ENCODE measurements around the gene PAK1. TPM values are rescaled to one million over a fixed set of nuclear protein-coding genes. Genes with fewer than 3 reads are reported as not detected.

Gene PAK1
- total and polyA plus RNA-seq, 2 of the 8 experiments (the other 6 are each of a cell fraction or from before 2014, with no cell fraction given), result 87.7 to 151 TPM

DNA sequence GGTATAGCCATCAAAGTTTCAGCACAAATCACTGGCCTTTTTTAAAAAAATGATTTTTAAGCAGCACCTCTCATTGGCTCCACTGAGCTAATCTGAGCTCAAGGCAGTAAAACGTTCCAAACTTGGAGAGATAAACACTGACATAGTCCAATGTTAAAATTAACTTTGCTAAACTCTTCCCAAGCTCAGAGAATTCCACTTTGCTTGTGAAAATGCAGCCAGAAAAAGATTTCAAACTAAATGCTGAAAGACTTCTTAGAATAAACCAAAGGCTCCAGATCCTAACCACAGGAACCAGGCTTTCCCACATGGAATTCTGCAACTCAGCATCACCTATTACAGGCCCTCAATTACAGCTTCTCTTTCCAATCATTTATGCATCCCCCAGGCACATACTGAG, 87.7 kb downstream of the PAK1 start:
- no peak overlapping the region for H3K4ac ChIP-seq (replicated peaks; ENCODE audit: insufficient read length, low read depth, low read length)
- no peaks in the 10 kb centered on the region for H3K79me1 ChIP-seq (ENCODE audit: low read depth, low read length)
- H3K9ac ChIP-seq (replicated peaks in 1 of 4; ENCODE audit: extremely low read depth in 1 of 4, low read depth in 3 of 4, low read length in 3 of 4), result no peak overlapping the region
- POLR2A ChIA-PET (ENCODE audit: partially characterized antibody), result interaction anchor here (0.6 to 1.2 kb wide), 3 partner anchors 14 to 655 kb away, joined by 3 read pairs; no protein-coding TSS in a partner anchor
- no peak overlapping the region for H2AK5ac ChIP-seq (ENCODE audit: low read depth, low read length)
- H3K4me3 ChIP-seq (ENCODE audit: extremely low read depth in 1 of 4, insufficient read depth in 2 of 4, low read depth in 3 of 4, low read length in 4 of 4), result no peak overlapping the region
- H3K18ac ChIP-seq (ENCODE audit: extremely low read depth, low read length), result no peak overlapping the region
- no peak overlapping the region for H4K5ac ChIP-seq (ENCODE audit: insufficient read length, low read depth, low read length)
- no peak overlapping the region for H2AFZ ChIP-seq (ENCODE audit: low read length)
- H2BK120ac ChIP-seq (replicated peaks; ENCODE audit: low read depth, low read length), result no peak overlapping the region
- no peak overlapping the region for H3K27ac ChIP-seq (ENCODE audit: low read depth, low read length)
- FAIRE-seq (no peak), DNase-seq (ENCODE audit: low read depth in 1 of 2, low spot score in 2 of 2) (no peak)
- no peak overlapping the region for H3K23ac ChIP-seq (ENCODE audit: insufficient read length)
- peaks cover 0 to 10% (median 0%) of the 10 kb centered on the region in 4 experiments; a peak in 3 of 8 replicates for H3K36me3 ChIP-seq (ENCODE audit: control insufficient read depth in 2 of 4, insufficient read depth in 4 of 4, low read length in 3 of 4)
- CTCF ChIA-PET (ENCODE audit: partially characterized antibody), result interaction anchor here (0.6 to 2.2 kb wide), 7 partner anchors 18 to 162 kb away, joined by 3 to 6 read pairs (median 4); no protein-coding TSS in a partner anchor
- H2BK15ac ChIP-seq (ENCODE audit: low read length), result no peak overlapping the region
- WGBS, 2 experiments (ENCODE audit: extremely low coverage in 1 of 2, insufficient coverage in 1 of 2, insufficient read length in 1 of 2, insufficient replicate concordance in 2 of 2, low coverage in 1 of 2, low lambda C conversion rate in 2 of 2, missing lambda C conversion rate in 1 of 2), result 61% methylated on average over 1 of the region's 1 CpG; no CpG with 5 or more reads in 1 of the 2 experiments
- H2BK20ac ChIP-seq (ENCODE audit: low read length), result no peak overlapping the region
- no peak overlapping the region for H3K14ac ChIP-seq (ENCODE audit: insufficient read length)
- no peaks in the 10 kb centered on the region for H3K9me3 ChIP-seq (ENCODE audit: insufficient read depth in 2 of 2, low read depth in 1 of 2, low read length in 1 of 2)
- no peaks in the 10 kb centered on the region for H3K27me3 ChIP-seq (replicated peaks in 1 of 4; ENCODE audit: control insufficient read depth in 3 of 4, extremely low read depth in 1 of 4, insufficient read depth in 3 of 4, low read length in 3 of 4)
- H4K8ac ChIP-seq (ENCODE audit: extremely low read depth, insufficient read depth, low read length), result no peak overlapping the region
- H3K56ac ChIP-seq (replicated peaks; ENCODE audit: insufficient read length, low read depth, low read length), result no peak overlapping the region
- H3K4me2 ChIP-seq (ENCODE audit: insufficient read depth in 1 of 2, low read depth in 2 of 2, low read length in 2 of 2), result no peak overlapping the region
- TF ChIP-seq CREB1 (IDR thresholded peaks at IDR 0.05) (no peak), BRCA1 (IDR thresholded peaks at IDR 0.05; ENCODE audit: low read depth, low read length) (no peak), CBX8 (IDR thresholded peaks at IDR 0.05; ENCODE audit: borderline replicate concordance, low read depth, low read length) (no peak), SRF (IDR thresholded peaks at IDR 0.05; ENCODE audit: low read depth, low read length) (no peak), RFX5 (IDR thresholded peaks at IDR 0.05; ENCODE audit: borderline replicate concordance, low read depth, low read length) (no peak)
- TF ChIP-seq, protein P1, sequence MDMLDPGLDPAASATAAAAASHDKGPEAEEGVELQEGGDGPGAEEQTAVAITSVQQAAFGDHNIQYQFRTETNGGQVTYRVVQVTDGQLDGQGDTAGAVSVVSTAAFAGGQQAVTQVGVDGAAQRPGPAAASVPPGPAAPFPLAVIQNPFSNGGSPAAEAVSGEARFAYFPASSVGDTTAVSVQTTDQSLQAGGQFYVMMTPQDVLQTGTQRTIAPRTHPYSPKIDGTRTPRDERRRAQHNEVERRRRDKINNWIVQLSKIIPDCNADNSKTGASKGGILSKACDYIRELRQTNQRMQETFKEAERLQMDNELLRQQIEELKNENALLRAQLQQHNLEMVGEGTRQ (IDR thresholded peaks at IDR 0.05; ENCODE audit: low read length), result no peak
- no peak overlapping the region for H2BK5ac ChIP-seq (ENCODE audit: low read depth, low read length)
- H3K79me2 ChIP-seq (ENCODE audit: control insufficient read depth in 1 of 2, insufficient read depth in 2 of 2, low read length in 2 of 2), result peaks cover 0 to 8% of the 10 kb centered on the region in 2 experiments; a peak in 1 of 4 replicates
- no peaks in the 10 kb centered on the region for H3K4me1 ChIP-seq (replicated peaks in 1 of 4; ENCODE audit: control insufficient read depth in 3 of 4, insufficient read depth in 4 of 4, low read length in 3 of 4)
- H4K20me1 ChIP-seq (replicated peaks in 1 of 2; ENCODE audit: control insufficient read depth in 1 of 2, insufficient read depth in 2 of 2, low read length in 2 of 2), result no peaks in the 10 kb centered on the region
- H4K91ac ChIP-seq (replicated peaks; ENCODE audit: insufficient read length, low read length), result no peak overlapping the region
- no peaks in the 10 kb centered on the region for H3K23me2 ChIP-seq (ENCODE audit: low read depth, low read length)
- no peak overlapping the region for H2BK12ac ChIP-seq (ENCODE audit: low read depth, low read length)
